H1 (cell line): ENCODE measurements around the gene CACNA1B. TPM values are rescaled to one million over a fixed set of nuclear protein-coding genes. Genes with fewer than 3 reads are reported as not detected.

ENCODE experiments used
- CTCF ChIA-PET: fragments of 300-600 bp; sonication (Branson Sonifier 250); formaldehyde crosslinking; loops from one replicate; lab custom pipeline; 2021; ENCODE audit not compliant: partially characterized antibody; lab: Charles Lee
- POLR2A ChIA-PET: fragments of 300-600 bp; sonication (Branson Sonifier 250); formaldehyde crosslinking; loops from one replicate; lab custom pipeline; 2021; ENCODE audit warnings: inconsistent platforms; ENCODE audit not compliant: partially characterized antibody; lab: Charles Lee
- DNase-seq, 2 experiments: peaks; one replicate each; pipeline versions ENCODE4 v3.0.0 to v3.0.0-alpha.2; 2010 to 2022; ENCODE audit warnings: low spot score in 2 of 2, low read depth in 1 of 2, mixed read lengths in 1 of 2
- FAIRE-seq: peaks from 2 replicates; lab custom pipeline; 2011; peaks lifted over from hg19 to GRCh38; lab: Jason Lieb, UNC
- H2AFZ ChIP-seq: 2 replicates; pipeline ENCODE4 v1.8.1; 2012; ENCODE audit warnings: low read length, inconsistent platforms
- H2AK5ac ChIP-seq: 2 replicates; pipeline ENCODE4 v1.6.1; 2013; ENCODE audit warnings: low read depth, low read length
- H2BK120ac ChIP-seq: replicated peaks from 2 replicates; pipeline ENCODE3; 2013; ENCODE audit warnings: low read depth, low read length, inconsistent platforms
- H2BK12ac ChIP-seq: 2 replicates; pipeline ENCODE4 v1.6.1; 2013; ENCODE audit warnings: low read depth, low read length
- H2BK15ac ChIP-seq: 2 replicates; pipeline ENCODE4 v1.6.1; 2013; ENCODE audit warnings: low read length
- H2BK20ac ChIP-seq: 2 replicates; pipeline ENCODE4 v1.6.1; 2013; ENCODE audit warnings: low read length
- H2BK5ac ChIP-seq: 2 replicates; pipeline ENCODE4 v1.6.1; 2013; ENCODE audit warnings: low read depth, low read length
- H3K14ac ChIP-seq: 2 replicates; pipeline ENCODE4 v1.6.1; 2013; ENCODE audit warnings: inconsistent platforms; ENCODE audit not compliant: insufficient read length
- H3K18ac ChIP-seq: 2 replicates; pipeline ENCODE4 v1.6.1; 2013; ENCODE audit warnings: low read length; ENCODE audit errors: extremely low read depth
- H3K23ac ChIP-seq: 2 replicates; pipeline ENCODE4 v1.6.1; 2013; ENCODE audit warnings: inconsistent platforms; ENCODE audit not compliant: insufficient read length
- H3K23me2 ChIP-seq: 2 replicates; pipeline ENCODE4 v1.6.1; 2013; ENCODE audit warnings: low read depth, low read length
- H3K27ac ChIP-seq: 2 replicates; pipeline ENCODE4 v1.6.1; 2011; ENCODE audit warnings: low read depth, low read length, inconsistent platforms
- H3K27me3 ChIP-seq, 4 experiments: replicated peaks in 1 of 4; 1 replicate in 1 of 4; 2 replicates in 3 of 4; pipeline versions ENCODE4 v1.6.1 to v1.8.1; 2011 to 2013; ENCODE audit warnings: low read length in 3 of 4, mild to moderate bottlenecking in 3 of 4, inconsistent platforms in 2 of 4, mixed read lengths in 2 of 4, moderate library complexity in 1 of 4; ENCODE audit not compliant: control insufficient read depth in 3 of 4, insufficient read depth in 3 of 4; ENCODE audit errors: extremely low read depth in 1 of 4
- H3K36me3 ChIP-seq, 4 experiments: 2 replicates each; pipeline versions ENCODE4 v1.6.1 to v1.8.1; 2011 to 2013; ENCODE audit warnings: mild to moderate bottlenecking in 4 of 4, low read length in 3 of 4, moderate library complexity in 2 of 4, control low read depth in 1 of 4, inconsistent platforms in 1 of 4; ENCODE audit not compliant: insufficient read depth in 4 of 4, control insufficient read depth in 2 of 4
- H3K4ac ChIP-seq: replicated peaks from 2 replicates; pipeline ENCODE3; 2013; ENCODE audit warnings: low read length, low read depth, mixed read lengths, inconsistent platforms; ENCODE audit not compliant: insufficient read length
- H3K4me1 ChIP-seq, 4 experiments: replicated peaks in 1 of 4; 1 replicate in 1 of 4; 2 replicates in 3 of 4; pipeline versions ENCODE4 v1.6.1 to v1.8.1; 2011 to 2013; ENCODE audit warnings: low read length in 3 of 4, inconsistent platforms in 2 of 4, mixed read lengths in 1 of 4; ENCODE audit not compliant: insufficient read depth in 4 of 4, control insufficient read depth in 3 of 4
- H3K4me2 ChIP-seq, 2 experiments: 2 replicates each; pipeline versions ENCODE4 v1.6.1 to v1.8.1; 2011 to 2013; ENCODE audit warnings: low read depth in 2 of 2, low read length in 2 of 2, control low read depth in 1 of 2, inconsistent platforms in 1 of 2, mild to moderate bottlenecking in 1 of 2; ENCODE audit not compliant: insufficient read depth in 1 of 2
- H3K4me3 ChIP-seq, 4 experiments: fragments of 200-600, 300-600 bp in 1 of 4; sonication (generic), shearing (Covaris generic), sonication (Bioruptor Twin) in 1 of 4; 2 replicates each; pipeline versions ENCODE4 v1.5.1 to v1.8.1; 2011 to 2016; ENCODE audit warnings: low read length in 4 of 4, low read depth in 3 of 4, control low read depth in 2 of 4, inconsistent platforms in 2 of 4, mild to moderate bottlenecking in 2 of 4, mixed read lengths in 1 of 4, moderate library complexity in 1 of 4; ENCODE audit not compliant: insufficient read depth in 2 of 4; ENCODE audit errors: extremely low read depth in 1 of 4
- H3K56ac ChIP-seq: replicated peaks from 2 replicates; pipeline ENCODE3; 2013; ENCODE audit warnings: low read depth, mild to moderate bottlenecking, mixed read lengths, low read length, inconsistent platforms; ENCODE audit not compliant: insufficient read length
- H3K79me1 ChIP-seq: 2 replicates; pipeline ENCODE4 v1.6.1; 2013; ENCODE audit warnings: low read depth, low read length, control low read depth
- H3K79me2 ChIP-seq, 2 experiments: 2 replicates each; pipeline versions ENCODE4 v1.6.1 to v1.8.1; 2012 to 2013; ENCODE audit warnings: low read length in 2 of 2, mild to moderate bottlenecking in 2 of 2, inconsistent platforms in 1 of 2; ENCODE audit not compliant: insufficient read depth in 2 of 2, control insufficient read depth in 1 of 2
- H3K9ac ChIP-seq, 4 experiments: replicated peaks in 1 of 4; 1 replicate in 1 of 4; 2 replicates in 3 of 4; pipeline versions ENCODE4 v1.6.1 to v1.8.1; 2011 to 2013; ENCODE audit warnings: low read depth in 3 of 4, low read length in 3 of 4, control low read depth in 2 of 4, mild to moderate bottlenecking in 2 of 4, moderate library complexity in 2 of 4, inconsistent platforms in 1 of 4; ENCODE audit errors: extremely low read depth in 1 of 4
- H3K9me3 ChIP-seq, 2 experiments: 2 replicates each; pipeline versions ENCODE4 v1.6.1 to v1.8.1; 2012 to 2013; ENCODE audit warnings: mild to moderate bottlenecking in 2 of 2, moderate library complexity in 2 of 2, control low read depth in 1 of 2, inconsistent platforms in 1 of 2, low read depth in 1 of 2, low read length in 1 of 2, mixed read lengths in 1 of 2; ENCODE audit not compliant: insufficient read depth in 2 of 2
- H4K20me1 ChIP-seq, 2 experiments: replicated peaks in 1 of 2; 2 replicates each; pipeline versions ENCODE3 to v1.8.1; 2011 to 2013; ENCODE audit warnings: inconsistent platforms in 2 of 2, low read length in 2 of 2, mild to moderate bottlenecking in 1 of 2; ENCODE audit not compliant: insufficient read depth in 2 of 2, control insufficient read depth in 1 of 2
- H4K5ac ChIP-seq: 2 replicates; pipeline ENCODE4 v1.6.1; 2013; ENCODE audit warnings: low read length, low read depth, mixed read lengths, inconsistent platforms; ENCODE audit not compliant: insufficient read length
- H4K8ac ChIP-seq: 2 replicates; pipeline ENCODE4 v1.8.0; 2013; ENCODE audit warnings: mild to moderate bottlenecking, moderate library complexity, low read length, inconsistent platforms; ENCODE audit not compliant: insufficient read depth; ENCODE audit errors: extremely low read depth
- H4K91ac ChIP-seq: replicated peaks from 2 replicates; pipeline ENCODE3; 2013; ENCODE audit warnings: low read length, mixed read lengths, inconsistent platforms; ENCODE audit not compliant: insufficient read length
- CREB1 ChIP-seq: IDR thresholded peaks from 2 replicates; pipeline ENCODE4 v1.6.1; 2012; ENCODE audit warnings: inconsistent platforms
- JUN ChIP-seq: IDR thresholded peaks from 2 replicates; pipeline ENCODE4 v1.6.1; 2011; ENCODE audit warnings: low read depth, mild to moderate bottlenecking, improper control_type of control experiment, low read length
- YY1 ChIP-seq: IDR thresholded peaks from 2 replicates; pipeline ENCODE4 v1.6.1; 2011; ENCODE audit warnings: low read depth, mild to moderate bottlenecking, low read length
- WGBS, 2 experiments: shearing (Covaris generic) in 1 of 2; methylation state at CpG; one replicate each; pipeline versions ENCODE4 v1.1.6 to v1.1.7; 2013 to 2015; ENCODE audit warnings: low lambda C conversion rate in 2 of 2, mixed read lengths in 2 of 2, inconsistent platforms in 1 of 2, low coverage in 1 of 2, missing lambda C conversion rate in 1 of 2; ENCODE audit not compliant: insufficient replicate concordance in 2 of 2, insufficient coverage in 1 of 2, insufficient read length in 1 of 2; ENCODE audit errors: extremely low coverage in 1 of 2, missing lambda C conversion rate in 1 of 2; 5-methylcytosine and 5-hydroxymethylcytosine counted together
- polyA plus RNA-seq, 7 experiments: library from polyadenylated mRNA; depleted of rRNA in 3 of 7; stranded (reverse) in 5 of 7; unstranded in 2 of 7; fragments of >200 nt in 5 of 7; fragments of 200-250 nt in 2 of 7; gene quantifications; 1 replicate in 5 of 7; 2 replicates in 1 of 7; 4 replicates in 1 of 7; pipeline versions ENCODE4 v1.2.1 to v1.2.3, GENCODE V29; 2011 to 2013; ENCODE audit warnings: missing spikeins in 2 of 7, mixed read lengths in 2 of 7
- total RNA-seq: library from RNA; stranded (reverse); fragmentation: NEBNext Ultra II Directional; extraction: Animal tissue kit (Norgen Biotek cat#: 25700); gene quantifications from 2 replicates; pipeline ENCODE4 v1.2.1, GENCODE V29; 2021

Gene CACNA1B
- total and polyA plus RNA-seq, 2 of the 8 experiments (the other 6 are each of a cell fraction or from before 2014, with no cell fraction given), result 1.5 to 5.7 TPM

- H3K9ac ChIP-seq, result no peak overlapping the region
- no peak overlapping the region for H3K4me3 ChIP-seq
- H4K5ac ChIP-seq, result no peak overlapping the region
- POLR2A ChIA-PET, result no interaction called here
- FAIRE-seq (no peak), DNase-seq (no peak)
- H2BK120ac ChIP-seq, result no peak overlapping the region
- no peaks in the 10 kb centered on the region for H3K4me1 ChIP-seq
- TF ChIP-seq CREB1 (no peak), JUN (no peak), YY1 (no peak)
- no peak overlapping the region for H2BK5ac ChIP-seq
- H3K79me1 ChIP-seq, result no peaks in the 10 kb centered on the region
- CTCF ChIA-PET, result no interaction called here
- no peak overlapping the region for H3K14ac ChIP-seq
- H3K27me3 ChIP-seq, result no peaks in the 10 kb centered on the region
- H4K20me1 ChIP-seq, result peaks cover 0 to 4% of the 10 kb centered on the region in 2 experiments
- 78% methylated on average over 4 of the region's 4 CpGs; no CpG with 5 or more reads in 1 of the 2 experiments for WGBS, 2 experiments
- H4K91ac ChIP-seq, result no peak overlapping the region
- H3K18ac ChIP-seq, result no peak overlapping the region
- H3K79me2 ChIP-seq, result no peaks in the 10 kb centered on the region
- no peak overlapping the region for H3K4me2 ChIP-seq
- H3K27ac ChIP-seq, result no peak overlapping the region
- H3K36me3 ChIP-seq, result peaks cover 0 to 3% (median 0%) of the 10 kb centered on the region in 4 experiments; a peak in 1 of 8 replicates
- H2BK20ac ChIP-seq, result no peak overlapping the region
- H3K23ac ChIP-seq, result no peak overlapping the region
- no peak overlapping the region for H2BK15ac ChIP-seq
- H3K23me2 ChIP-seq, result no peaks in the 10 kb centered on the region
- no peak overlapping the region for H3K56ac ChIP-seq
- H2AK5ac ChIP-seq, result no peak overlapping the region
- H2AFZ ChIP-seq, result no peak overlapping the region
- H2BK12ac ChIP-seq, result no peak overlapping the region
- H3K4ac ChIP-seq, result no peak overlapping the region
- no peak overlapping the region for H4K8ac ChIP-seq
- H3K9me3 ChIP-seq, result peaks cover 18 to 54% of the 10 kb centered on the region in 2 experiments
Observed at GRCh38 chr9:137978262-137978714, 100.7 kb downstream of the CACNA1B start.
